Astrocyte (in vitro differentiated cells and primary cell): ENCODE results near the gene DLGAP1. TPM values are rescaled to one million over a fixed set of nuclear protein-coding genes. Genes with fewer than 3 reads are reported as not detected.
"Not testable (repeated sequence)": the region's sequence is repeated elsewhere in the genome, so short reads cannot be mapped to it uniquely, and the experiment has no call there.

Experiments used
- DNase-seq: peaks from one replicate; pipeline ENCODE4 v3.0.0-alpha.2; 2010; ENCODE audit warnings: low read depth
- FAIRE-seq: peaks from 2 replicates; lab custom pipeline; 2011; peaks lifted over from hg19 to GRCh38; lab: Jason Lieb, UNC
- H2AFZ ChIP-seq: 2 replicates; pipeline ENCODE4 v1.6.0; 2012; ENCODE audit warnings: low read depth, low read length, inconsistent platforms
- H3K27ac ChIP-seq: 2 replicates; pipeline ENCODE4 v1.5.1; 2011; ENCODE audit warnings: low read depth, low read length, inconsistent platforms
- H3K27me3 ChIP-seq: 2 replicates; pipeline ENCODE4 v1.6.0; 2011; ENCODE audit warnings: low read length, inconsistent platforms; ENCODE audit not compliant: insufficient read depth
- H3K36me3 ChIP-seq: 2 replicates; pipeline ENCODE4 v1.5.1; 2011; ENCODE audit warnings: low read length, inconsistent platforms; ENCODE audit not compliant: insufficient read depth
- H3K4me1 ChIP-seq: 2 replicates; pipeline ENCODE4 v1.5.1; 2011; ENCODE audit warnings: low read length, inconsistent platforms; ENCODE audit not compliant: insufficient read depth
- H3K4me2 ChIP-seq: 2 replicates; pipeline ENCODE4 v1.6.0; 2012; ENCODE audit warnings: low read length, inconsistent platforms
- H3K4me3 ChIP-seq: 2 replicates; pipeline ENCODE4 v1.5.1; 2011; ENCODE audit warnings: low read depth, mild to moderate bottlenecking, low read length, inconsistent platforms; ENCODE audit not compliant: insufficient read depth
- H3K79me2 ChIP-seq: 2 replicates; pipeline ENCODE4 v1.6.0; 2012; ENCODE audit warnings: mild to moderate bottlenecking, low read length, inconsistent platforms; ENCODE audit not compliant: insufficient read depth
- H3K9ac ChIP-seq: 2 replicates; pipeline ENCODE4 v1.6.0; 2012; ENCODE audit warnings: mild to moderate bottlenecking, low read length, inconsistent platforms
- H3K9me3 ChIP-seq: 2 replicates; pipeline ENCODE4 v1.5.1; 2012; ENCODE audit warnings: low read depth, mild to moderate bottlenecking, low read length, inconsistent platforms; ENCODE audit not compliant: insufficient read depth
- H4K20me1 ChIP-seq: 2 replicates; pipeline ENCODE4 v1.6.0; 2012; ENCODE audit warnings: low read length, inconsistent platforms; ENCODE audit not compliant: insufficient read depth
- H3K27ac Mint-ChIP-seq: one replicate; pipeline ENCODE4 v1.8.0; 2021; ENCODE audit warnings: mild to moderate bottlenecking, mixed read lengths; ENCODE audit not compliant: unreplicated experiment
- H3K27me3 Mint-ChIP-seq: one replicate; pipeline ENCODE4 v1.8.0; 2021; ENCODE audit warnings: low read depth, mixed read lengths; ENCODE audit not compliant: unreplicated experiment
- H3K36me3 Mint-ChIP-seq: one replicate; pipeline ENCODE4 v1.8.0; 2021; ENCODE audit warnings: low read depth, mixed read lengths; ENCODE audit not compliant: unreplicated experiment
- H3K4me1 Mint-ChIP-seq: one replicate; pipeline ENCODE4 v1.8.0; 2021; ENCODE audit warnings: low read depth, mixed read lengths; ENCODE audit not compliant: unreplicated experiment
- H3K4me3 Mint-ChIP-seq: one replicate; pipeline ENCODE4 v1.8.0; 2021; ENCODE audit warnings: mild to moderate bottlenecking, moderate library complexity, mixed read lengths; ENCODE audit not compliant: unreplicated experiment
- H3K9me3 Mint-ChIP-seq: one replicate; pipeline ENCODE4 v1.8.0; 2021; ENCODE audit warnings: mild to moderate bottlenecking, mixed read lengths; ENCODE audit not compliant: unreplicated experiment
- EZH2 ChIP-seq: IDR thresholded peaks from 2 replicates; pipeline ENCODE4 v1.6.1; 2012; ENCODE audit warnings: mild to moderate bottlenecking, low read length, inconsistent platforms; ENCODE audit not compliant: insufficient read depth
- total RNA-seq: library from RNA; stranded (reverse); gene quantifications from 2 replicates; pipeline ENCODE4 v1.2.1, GENCODE V29; 2021
- TF ChIP-seq, protein P1 (sequence below): IDR thresholded peaks from 2 replicates; pipeline ENCODE4 v1.5.1; 2011; ENCODE audit warnings: low read depth, mild to moderate bottlenecking, inconsistent platforms, low read length, moderate library complexity; ENCODE audit not compliant: insufficient read depth

Gene DLGAP1
- total RNA-seq, 1 donor from 2014 or later = 2.3 TPM

DNA sequence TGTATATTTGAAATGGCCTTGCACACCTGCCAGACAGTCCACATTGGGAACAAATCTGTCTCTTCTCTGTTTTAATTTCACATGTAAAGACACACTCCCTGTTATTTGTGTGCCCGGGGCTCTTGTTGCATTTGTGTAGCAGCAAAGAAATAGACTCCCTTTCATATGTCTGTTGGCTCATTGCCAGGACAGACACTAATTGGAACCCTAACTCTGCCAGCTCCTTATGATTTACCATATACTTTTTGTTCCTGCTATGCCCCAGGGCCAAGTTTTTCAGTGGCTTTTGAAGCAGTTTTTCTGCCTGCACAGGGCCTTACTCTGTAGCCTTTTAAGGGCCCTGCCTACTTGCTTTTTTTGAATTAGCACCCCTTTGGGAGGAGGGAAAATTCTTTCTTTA is 396.9 kb downstream of the DLGAP1 start:
- H2AFZ ChIP-seq = no peak overlapping the region
- FAIRE-seq (no peak), DNase-seq (no peak)
- H3K4me1 ChIP-seq = no peaks in the 10 kb centered on the region
- H3K4me2 ChIP-seq = no peak overlapping the region
- H4K20me1 ChIP-seq = no peaks in the 10 kb centered on the region
- H3K36me3 ChIP-seq = no peaks in the 10 kb centered on the region
- peaks cover 2% of the 10 kb centered on the region for H3K9me3 ChIP-seq
- no peak overlapping the region for H3K27ac Mint-ChIP-seq
- no peaks in the 10 kb centered on the region for H3K79me2 ChIP-seq
- H3K9ac ChIP-seq = no peak overlapping the region
- no peaks in the 10 kb centered on the region for H3K4me1 Mint-ChIP-seq
- TF ChIP-seq EZH2 = no peak
- TF ChIP-seq, protein P1, sequence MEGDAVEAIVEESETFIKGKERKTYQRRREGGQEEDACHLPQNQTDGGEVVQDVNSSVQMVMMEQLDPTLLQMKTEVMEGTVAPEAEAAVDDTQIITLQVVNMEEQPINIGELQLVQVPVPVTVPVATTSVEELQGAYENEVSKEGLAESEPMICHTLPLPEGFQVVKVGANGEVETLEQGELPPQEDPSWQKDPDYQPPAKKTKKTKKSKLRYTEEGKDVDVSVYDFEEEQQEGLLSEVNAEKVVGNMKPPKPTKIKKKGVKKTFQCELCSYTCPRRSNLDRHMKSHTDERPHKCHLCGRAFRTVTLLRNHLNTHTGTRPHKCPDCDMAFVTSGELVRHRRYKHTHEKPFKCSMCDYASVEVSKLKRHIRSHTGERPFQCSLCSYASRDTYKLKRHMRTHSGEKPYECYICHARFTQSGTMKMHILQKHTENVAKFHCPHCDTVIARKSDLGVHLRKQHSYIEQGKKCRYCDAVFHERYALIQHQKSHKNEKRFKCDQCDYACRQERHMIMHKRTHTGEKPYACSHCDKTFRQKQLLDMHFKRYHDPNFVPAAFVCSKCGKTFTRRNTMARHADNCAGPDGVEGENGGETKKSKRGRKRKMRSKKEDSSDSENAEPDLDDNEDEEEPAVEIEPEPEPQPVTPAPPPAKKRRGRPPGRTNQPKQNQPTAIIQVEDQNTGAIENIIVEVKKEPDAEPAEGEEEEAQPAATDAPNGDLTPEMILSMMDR = no peak
- no peaks in the 10 kb centered on the region for H3K36me3 Mint-ChIP-seq
- no peak overlapping the region for H3K4me3 Mint-ChIP-seq
- H3K27me3 Mint-ChIP-seq = no peaks in the 10 kb centered on the region
- no peak overlapping the region for H3K27ac ChIP-seq
- no peak overlapping the region for H3K4me3 ChIP-seq
- H3K9me3 Mint-ChIP-seq = peaks cover 7% of the 10 kb centered on the region
- H3K27me3 ChIP-seq = no peaks in the 10 kb centered on the region

DNA sequence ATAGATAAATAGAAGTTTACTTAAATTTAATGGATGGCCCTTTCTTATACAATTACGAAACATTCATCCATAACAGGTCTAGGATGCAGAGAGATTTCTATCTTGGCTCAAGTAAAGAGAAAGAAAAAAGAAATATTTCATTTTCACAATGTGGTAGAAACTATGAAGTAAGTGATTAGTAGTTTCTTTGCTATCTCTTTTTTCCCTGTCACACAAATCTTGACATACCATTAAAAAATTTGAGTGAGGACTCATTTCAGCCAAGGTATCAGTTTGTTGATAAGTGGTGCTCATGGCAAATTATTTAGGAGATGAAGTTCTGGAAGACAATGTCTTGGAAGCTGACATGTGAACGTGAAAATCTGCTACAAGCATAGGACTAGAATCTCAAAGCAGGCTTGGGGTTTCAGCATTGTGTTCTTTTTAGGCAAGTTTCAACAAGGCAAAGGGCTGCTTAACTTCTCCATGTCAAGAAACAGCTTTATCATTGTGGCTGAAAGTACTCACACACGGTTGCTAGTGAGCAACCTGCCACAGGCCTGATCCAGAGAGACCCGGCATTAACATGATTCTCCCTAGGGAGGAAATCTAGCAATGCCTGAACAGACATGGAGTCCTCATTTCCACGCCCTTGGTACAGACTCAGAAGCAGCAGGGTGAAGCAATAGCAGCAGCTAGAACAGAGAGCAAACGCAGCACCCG is 414.6 kb downstream of the DLGAP1 start:
- H3K4me1 ChIP-seq = no peaks in the 10 kb centered on the region
- DNase-seq (no peak), FAIRE-seq (no peak)
- Mint-ChIP-seq H3K27ac (no peak overlapping the region), H3K27me3 (no peaks in the 10 kb centered on the region), H3K9me3 (no peaks in the 10 kb centered on the region), H3K4me1 (peaks cover 2% of the 10 kb centered on the region), H3K4me3 (no peak overlapping the region), H3K36me3 (no peaks in the 10 kb centered on the region)
- no peaks in the 10 kb centered on the region for H3K79me2 ChIP-seq
- no peak overlapping the region for H3K27ac ChIP-seq
- H3K36me3 ChIP-seq = no peaks in the 10 kb centered on the region
- TF ChIP-seq, protein P1 = no peak
- TF ChIP-seq EZH2 = no peak
- H3K27me3 ChIP-seq = no peaks in the 10 kb centered on the region
- no peaks in the 10 kb centered on the region for H3K9me3 ChIP-seq
- H2AFZ ChIP-seq = no peak overlapping the region
- H3K4me3 ChIP-seq = no peak overlapping the region
- H3K4me2 ChIP-seq = no peak overlapping the region
- H3K9ac ChIP-seq = no peak overlapping the region
- no peaks in the 10 kb centered on the region for H4K20me1 ChIP-seq

DNA sequence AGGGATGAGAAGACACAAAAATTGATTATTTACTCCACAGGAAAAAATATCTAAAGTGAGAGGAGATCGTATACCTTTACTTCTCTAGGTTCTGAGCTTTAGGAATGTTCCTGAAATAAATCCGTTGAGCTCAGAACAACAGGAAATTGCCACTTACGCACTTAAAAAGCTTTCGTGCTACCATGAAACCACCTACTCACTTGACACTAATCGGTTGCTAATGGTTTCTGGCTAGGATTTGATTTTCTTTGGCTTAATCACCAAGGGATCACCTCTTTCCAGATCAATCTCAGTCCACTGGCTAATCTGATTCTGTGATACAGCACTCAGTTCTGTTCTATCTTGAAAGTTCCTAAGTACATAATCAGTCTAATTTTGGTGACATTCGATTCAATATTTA is 419.6 kb downstream of the DLGAP1 start:
- no peaks in the 10 kb centered on the region for H3K9me3 Mint-ChIP-seq
- no peak overlapping the region for H3K9ac ChIP-seq
- H3K4me3 ChIP-seq = no peak overlapping the region
- FAIRE-seq = no peak
- H3K4me2 ChIP-seq = no peak overlapping the region
- no peaks in the 10 kb centered on the region for H3K27me3 ChIP-seq
- no peak overlapping the region for H2AFZ ChIP-seq
- peaks cover 2% of the 10 kb centered on the region for H3K4me1 Mint-ChIP-seq
- H3K9me3 ChIP-seq = no peaks in the 10 kb centered on the region
- H3K36me3 Mint-ChIP-seq = no peaks in the 10 kb centered on the region
- no peak overlapping the region for H3K27ac Mint-ChIP-seq
- DNase-seq = peak; percentile 37
- no peaks in the 10 kb centered on the region for H3K79me2 ChIP-seq
- H3K4me3 Mint-ChIP-seq = no peak overlapping the region
- no peaks in the 10 kb centered on the region for H3K4me1 ChIP-seq
- no peaks in the 10 kb centered on the region for H3K27me3 Mint-ChIP-seq
- H3K27ac ChIP-seq = no peak overlapping the region
- TF ChIP-seq, protein P1 = no peak
- no peak for TF ChIP-seq EZH2
- no peaks in the 10 kb centered on the region for H3K36me3 ChIP-seq
- no peaks in the 10 kb centered on the region for H4K20me1 ChIP-seq

DNA sequence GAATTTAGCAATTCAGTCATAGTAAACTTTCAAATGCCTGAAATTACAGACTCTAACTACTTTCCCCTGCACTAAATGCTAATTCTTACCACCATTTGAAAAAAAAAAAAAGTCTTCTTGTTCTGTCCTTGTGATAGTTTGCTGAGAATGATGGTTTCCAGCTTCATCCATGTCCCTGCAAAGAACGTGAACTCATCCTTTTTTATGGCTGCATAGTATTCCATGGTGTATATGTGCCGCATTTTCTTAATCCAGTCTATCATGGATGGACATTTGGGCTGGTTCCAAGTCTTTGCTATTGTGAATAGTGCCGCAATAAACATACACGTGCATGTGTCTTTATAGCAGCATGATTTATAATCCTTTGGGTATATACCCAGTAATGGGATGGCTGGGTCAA is 420.3 kb downstream of the DLGAP1 start:
- not testable (repeated sequence) for H3K27me3 Mint-ChIP-seq, H3K36me3 Mint-ChIP-seq, H3K9ac ChIP-seq, H3K79me2 ChIP-seq, H4K20me1 ChIP-seq, H3K27me3 ChIP-seq, H3K9me3 ChIP-seq, H2AFZ ChIP-seq, DNase-seq, H3K4me2 ChIP-seq, H3K27ac Mint-ChIP-seq, FAIRE-seq, H3K36me3 ChIP-seq, H3K4me3 Mint-ChIP-seq, H3K4me3 ChIP-seq, H3K27ac ChIP-seq, H3K9me3 Mint-ChIP-seq, H3K4me1 Mint-ChIP-seq, H3K4me1 ChIP-seq
